ENCODE results near the gene FDCSP.

The FDCSP gene

DNA sequence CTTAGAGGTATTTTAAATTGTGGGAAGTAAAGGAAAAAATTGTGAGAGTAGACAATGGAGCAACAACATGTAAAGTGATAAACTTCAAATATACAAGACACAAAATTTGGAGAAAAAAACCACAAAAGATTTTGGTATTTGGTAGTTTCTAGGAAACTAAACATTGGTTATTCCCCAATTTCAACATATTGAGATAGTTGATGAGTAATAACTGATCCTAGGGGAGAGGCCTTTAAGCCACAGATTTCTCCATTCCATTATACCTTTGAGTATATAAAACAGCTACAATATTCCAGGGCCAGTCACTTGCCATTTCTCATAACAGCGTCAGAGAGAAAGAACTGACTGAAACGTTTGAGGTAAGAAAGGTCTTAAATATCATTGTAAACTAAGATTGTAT, at the start of gene FDCSP:
Gene FDCSP (plus strand): TSS at position 301 of the 400 bp plus-strand sequence. CDS start 5,071 bp downstream, outside the sequence.
- Histone ChIP-seq H3K4me1 (ENCODE audit: insufficient read depth, poor library complexity, severe bottlenecking) (no peaks in the 10 kb centered on the region), H3K36me3 (ENCODE audit: low read depth) (no peaks in the 10 kb centered on the region), H3K9me3 (ENCODE audit: severe bottlenecking) (no peaks in the 10 kb centered on the region), H3K27ac (ENCODE audit: poor library complexity, severe bottlenecking) (no peak within 1 kb of the TSS), H3K4me3 (ENCODE audit: severe bottlenecking) (no peak within 1 kb of the TSS), H3K27me3 (ENCODE audit: insufficient read depth, poor library complexity, severe bottlenecking) (no peaks in the 10 kb centered on the region)
- DNase-seq (ENCODE audit: low spot score) (no peak), ATAC-seq (ENCODE audit: low read depth) (no peak)
- TF ChIP-seq, protein P1, sequence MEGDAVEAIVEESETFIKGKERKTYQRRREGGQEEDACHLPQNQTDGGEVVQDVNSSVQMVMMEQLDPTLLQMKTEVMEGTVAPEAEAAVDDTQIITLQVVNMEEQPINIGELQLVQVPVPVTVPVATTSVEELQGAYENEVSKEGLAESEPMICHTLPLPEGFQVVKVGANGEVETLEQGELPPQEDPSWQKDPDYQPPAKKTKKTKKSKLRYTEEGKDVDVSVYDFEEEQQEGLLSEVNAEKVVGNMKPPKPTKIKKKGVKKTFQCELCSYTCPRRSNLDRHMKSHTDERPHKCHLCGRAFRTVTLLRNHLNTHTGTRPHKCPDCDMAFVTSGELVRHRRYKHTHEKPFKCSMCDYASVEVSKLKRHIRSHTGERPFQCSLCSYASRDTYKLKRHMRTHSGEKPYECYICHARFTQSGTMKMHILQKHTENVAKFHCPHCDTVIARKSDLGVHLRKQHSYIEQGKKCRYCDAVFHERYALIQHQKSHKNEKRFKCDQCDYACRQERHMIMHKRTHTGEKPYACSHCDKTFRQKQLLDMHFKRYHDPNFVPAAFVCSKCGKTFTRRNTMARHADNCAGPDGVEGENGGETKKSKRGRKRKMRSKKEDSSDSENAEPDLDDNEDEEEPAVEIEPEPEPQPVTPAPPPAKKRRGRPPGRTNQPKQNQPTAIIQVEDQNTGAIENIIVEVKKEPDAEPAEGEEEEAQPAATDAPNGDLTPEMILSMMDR (IDR thresholded peaks at IDR 0.05; ENCODE audit: poor library complexity, severe bottlenecking): no peak

DNA sequence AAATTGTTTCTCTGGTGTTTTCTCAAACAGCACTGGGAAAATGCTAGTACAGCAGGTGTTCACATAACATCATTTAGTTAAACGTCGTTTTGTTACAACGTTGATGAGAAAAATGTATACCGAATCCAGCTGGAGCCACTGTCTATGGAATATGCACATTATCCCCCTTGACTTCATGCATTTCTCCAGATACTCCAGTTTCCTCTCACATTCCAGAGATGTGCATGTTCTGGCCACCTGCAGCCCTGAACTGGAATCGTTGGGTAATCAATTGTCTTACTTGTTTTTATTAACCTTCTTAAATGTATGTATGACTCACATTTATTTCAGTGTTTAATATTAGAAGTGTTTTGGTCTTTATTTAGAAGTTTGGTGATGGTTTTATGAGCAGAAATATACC, 48.8 kb upstream of the FDCSP start:
- no peaks in the 10 kb centered on the region for H3K36me3 ChIP-seq (ENCODE audit: low read depth)
- no peaks in the 10 kb centered on the region for H3K27me3 ChIP-seq (ENCODE audit: insufficient read depth, poor library complexity, severe bottlenecking)
- H3K4me3 ChIP-seq (ENCODE audit: severe bottlenecking): no peak overlapping the region
- no peak for ATAC-seq (ENCODE audit: low read depth)
- TF ChIP-seq, protein P1 (IDR thresholded peaks at IDR 0.05; ENCODE audit: poor library complexity, severe bottlenecking): no peak
- H3K4me1 ChIP-seq (ENCODE audit: insufficient read depth, poor library complexity, severe bottlenecking): no peaks in the 10 kb centered on the region
- no peaks in the 10 kb centered on the region for H3K9me3 ChIP-seq (ENCODE audit: severe bottlenecking)
- DNase-seq (ENCODE audit: low spot score): no peak
- no peak overlapping the region for H3K27ac ChIP-seq (ENCODE audit: poor library complexity, severe bottlenecking)

GRCh38 chr4:70178075-70178660, 47.8 kb upstream of the FDCSP start:
- no peak overlapping the region for H3K27ac ChIP-seq (ENCODE audit: poor library complexity, severe bottlenecking)
- DNase-seq (ENCODE audit: low spot score): no peak
- H3K9me3 ChIP-seq (ENCODE audit: severe bottlenecking): no peaks in the 10 kb centered on the region
- TF ChIP-seq, protein P1 (IDR thresholded peaks at IDR 0.05; ENCODE audit: poor library complexity, severe bottlenecking): no peak
- ATAC-seq (ENCODE audit: low read depth): no peak
- H3K4me1 ChIP-seq (ENCODE audit: insufficient read depth, poor library complexity, severe bottlenecking): no peaks in the 10 kb centered on the region
- no peak overlapping the region for H3K4me3 ChIP-seq (ENCODE audit: severe bottlenecking)
- H3K27me3 ChIP-seq (ENCODE audit: insufficient read depth, poor library complexity, severe bottlenecking): no peaks in the 10 kb centered on the region
- H3K36me3 ChIP-seq (ENCODE audit: low read depth): no peaks in the 10 kb centered on the region

- H3K4me3 ChIP-seq (ENCODE audit: severe bottlenecking): no peak overlapping the region
- H3K27me3 ChIP-seq (ENCODE audit: insufficient read depth, poor library complexity, severe bottlenecking): no peaks in the 10 kb centered on the region
- H3K4me1 ChIP-seq (ENCODE audit: insufficient read depth, poor library complexity, severe bottlenecking): no peaks in the 10 kb centered on the region
- H3K36me3 ChIP-seq (ENCODE audit: low read depth): no peaks in the 10 kb centered on the region
- no peak overlapping the region for H3K27ac ChIP-seq (ENCODE audit: poor library complexity, severe bottlenecking)
- H3K9me3 ChIP-seq (ENCODE audit: severe bottlenecking): no peaks in the 10 kb centered on the region
- ATAC-seq (ENCODE audit: low read depth): no peak
- TF ChIP-seq, protein P1 (IDR thresholded peaks at IDR 0.05; ENCODE audit: poor library complexity, severe bottlenecking): no peak
- DNase-seq (ENCODE audit: low spot score): no peak
These were observed 46.1 kb upstream of the FDCSP start for GRCh38 chr4:70179811-70180210.

DNA sequence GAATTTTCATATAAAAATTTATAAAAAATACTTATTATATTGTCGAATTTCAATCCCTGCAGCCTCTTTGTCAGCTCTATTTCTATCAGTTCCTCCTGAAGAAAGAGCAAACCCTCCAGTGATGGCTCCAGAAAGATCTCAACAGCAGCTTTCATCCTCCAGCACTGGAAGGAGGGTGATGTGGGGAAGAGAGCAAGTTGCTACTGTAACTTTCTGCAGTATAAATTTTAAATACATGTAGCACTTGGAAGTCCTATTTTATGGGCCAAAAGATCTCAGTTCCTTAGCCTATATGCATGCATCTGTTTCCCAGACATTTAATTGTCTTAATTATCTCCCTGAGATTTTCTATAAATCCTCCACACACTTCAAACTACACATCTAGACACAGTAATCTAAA, 44.1 kb upstream of the FDCSP start:
- no peaks in the 10 kb centered on the region for H3K27me3 ChIP-seq (ENCODE audit: insufficient read depth, poor library complexity, severe bottlenecking)
- ATAC-seq (ENCODE audit: low read depth) (no peak), DNase-seq (ENCODE audit: low spot score) (no peak)
- H3K27ac ChIP-seq (ENCODE audit: poor library complexity, severe bottlenecking): no peak overlapping the region
- H3K9me3 ChIP-seq (ENCODE audit: severe bottlenecking): no peaks in the 10 kb centered on the region
- H3K4me3 ChIP-seq (ENCODE audit: severe bottlenecking): no peak overlapping the region
- no peaks in the 10 kb centered on the region for H3K36me3 ChIP-seq (ENCODE audit: low read depth)
- TF ChIP-seq, protein P1 (IDR thresholded peaks at IDR 0.05; ENCODE audit: poor library complexity, severe bottlenecking): no peak
- H3K4me1 ChIP-seq (ENCODE audit: insufficient read depth, poor library complexity, severe bottlenecking): no peaks in the 10 kb centered on the region

All from RWPE2 (cell line).